ENCODE data around the gene ASB5.

DNA sequence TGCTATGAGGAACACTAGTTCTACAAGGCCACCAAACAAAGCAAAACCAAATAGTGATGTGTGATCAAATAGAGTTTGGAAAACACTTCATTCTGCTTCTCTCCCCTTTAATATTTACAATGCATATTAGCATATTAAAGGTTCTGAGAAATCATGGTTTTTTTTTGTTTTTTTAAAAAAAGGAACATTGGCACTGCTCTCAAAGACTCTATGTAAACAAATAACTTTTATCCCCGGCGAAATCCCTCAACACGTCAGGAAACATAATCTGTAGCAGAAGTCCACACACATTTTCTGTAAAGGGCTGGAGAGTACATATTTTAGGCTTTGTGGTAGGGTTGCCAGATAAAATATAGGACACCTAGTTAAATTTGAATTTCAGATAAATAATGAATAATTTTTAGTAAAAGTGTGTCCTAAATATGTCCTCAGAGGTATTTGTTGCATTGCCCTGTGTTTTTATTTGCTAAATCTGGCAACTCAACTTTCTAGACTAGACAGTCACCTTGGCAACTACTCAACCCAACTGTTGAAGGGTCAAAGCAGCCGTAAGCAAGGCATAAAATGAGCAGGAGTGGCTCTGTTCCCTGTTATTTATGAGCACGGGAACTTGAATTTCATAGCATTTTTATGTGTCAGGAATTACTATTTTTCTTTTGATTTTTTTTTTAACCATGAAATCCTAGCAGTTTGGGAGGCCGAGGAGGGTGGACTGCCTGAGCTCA is 82.2 kb downstream of the ASB5 start:
- TF ChIP-seq, protein P1, sequence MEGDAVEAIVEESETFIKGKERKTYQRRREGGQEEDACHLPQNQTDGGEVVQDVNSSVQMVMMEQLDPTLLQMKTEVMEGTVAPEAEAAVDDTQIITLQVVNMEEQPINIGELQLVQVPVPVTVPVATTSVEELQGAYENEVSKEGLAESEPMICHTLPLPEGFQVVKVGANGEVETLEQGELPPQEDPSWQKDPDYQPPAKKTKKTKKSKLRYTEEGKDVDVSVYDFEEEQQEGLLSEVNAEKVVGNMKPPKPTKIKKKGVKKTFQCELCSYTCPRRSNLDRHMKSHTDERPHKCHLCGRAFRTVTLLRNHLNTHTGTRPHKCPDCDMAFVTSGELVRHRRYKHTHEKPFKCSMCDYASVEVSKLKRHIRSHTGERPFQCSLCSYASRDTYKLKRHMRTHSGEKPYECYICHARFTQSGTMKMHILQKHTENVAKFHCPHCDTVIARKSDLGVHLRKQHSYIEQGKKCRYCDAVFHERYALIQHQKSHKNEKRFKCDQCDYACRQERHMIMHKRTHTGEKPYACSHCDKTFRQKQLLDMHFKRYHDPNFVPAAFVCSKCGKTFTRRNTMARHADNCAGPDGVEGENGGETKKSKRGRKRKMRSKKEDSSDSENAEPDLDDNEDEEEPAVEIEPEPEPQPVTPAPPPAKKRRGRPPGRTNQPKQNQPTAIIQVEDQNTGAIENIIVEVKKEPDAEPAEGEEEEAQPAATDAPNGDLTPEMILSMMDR (IDR thresholded peaks at IDR 0.05; ENCODE audit: insufficient read depth, low read length, poor library complexity, severe bottlenecking), result no peak
- no peak for TF ChIP-seq EZH2phosphoT487 (conservative IDR thresholded peaks at IDR 0.05; ENCODE audit: low read length)
